HepG2 (cell line): ENCODE data around the gene MACROD2. TPM values are rescaled to one million over a fixed set of nuclear protein-coding genes. Genes with fewer than 3 reads are reported as not detected.

ENCODE experiments used
- ARHGAP35 ChIP-seq: sonication (generic); formaldehyde crosslinking; IDR thresholded peaks from 2 replicates; pipeline ENCODE4 v1.9.0; 2022; ENCODE audit warnings: mild to moderate bottlenecking, inconsistent platforms, moderate library complexity, missing genetic modification reagents, borderline replicate concordance
- ARID5B ChIP-seq: IDR thresholded peaks from 2 replicates; pipeline ENCODE4 v1.4.0; 2020; ENCODE audit warnings: mild to moderate bottlenecking, missing genetic modification reagents
- ATF7 ChIP-seq, 2 experiments: fragments of 450-650 bp in 1 of 2; sonication (generic) in 1 of 2; formaldehyde crosslinking in 1 of 2; IDR thresholded peaks; 2 replicates each; pipeline versions ENCODE4 v1.4.0 to v1.6.1; 2016 to 2020; ENCODE audit warnings: antibody characterized with exemption in 1 of 2, mild to moderate bottlenecking in 1 of 2, missing genetic modification reagents in 1 of 2
- FOXA3 ChIP-seq: IDR thresholded peaks from 2 replicates; pipeline ENCODE4 v1.6.1; 2016; ENCODE audit warnings: missing genetic modification reagents, missing compliant biosample characterization
- HBP1 ChIP-seq: IDR thresholded peaks from 2 replicates; pipeline ENCODE4 v1.6.1; 2016; ENCODE audit warnings: low read depth, control low read depth
- HMG20B ChIP-seq: conservative IDR thresholded peaks from 2 replicates; pipeline ENCODE4 v1.6.1; 2016; ENCODE audit warnings: missing genetic modification reagents, missing compliant biosample characterization
- HNF4G ChIP-seq, 2 experiments: sonication (generic) in 1 of 2; formaldehyde crosslinking in 1 of 2; IDR thresholded peaks; 2 replicates each; pipeline versions ENCODE4 v1.4.0 to v1.6.1; 2011 to 2020; ENCODE audit warnings: borderline replicate concordance in 2 of 2, low read depth in 2 of 2, mild to moderate bottlenecking in 2 of 2, low read length in 1 of 2, missing genetic modification reagents in 1 of 2, moderate library complexity in 1 of 2
- MBNL3 ChIP-seq: fragments of 250-450 bp; sonication (Bioruptor Pico); conservative IDR thresholded peaks from 2 replicates; pipeline ENCODE4 v1.8.0; 2022; ENCODE audit warnings: mild to moderate bottlenecking, inconsistent platforms
- RAD51 ChIP-seq: fragments of 450-650 bp; IDR thresholded peaks from 2 replicates; pipeline ENCODE4 v1.6.1; 2016; ENCODE audit warnings: borderline replicate concordance
- REST ChIP-seq, 2 experiments: IDR thresholded peaks; 2 replicates each; pipeline ENCODE4 v1.6.1; 2011 to 2012; ENCODE audit warnings: low read length in 2 of 2, borderline replicate concordance in 1 of 2, low read depth in 1 of 2, mild to moderate bottlenecking in 1 of 2, moderate library complexity in 1 of 2
- TCF7 ChIP-seq: sonication (generic); IDR thresholded peaks from 2 replicates; pipeline ENCODE4 v1.6.1; 2016; ENCODE audit warnings: antibody characterized with exemption, low read depth
- ZNF326 ChIP-seq: sonication (generic); formaldehyde crosslinking; IDR thresholded peaks from 2 replicates; pipeline ENCODE4 v1.4.0; 2020; ENCODE audit warnings: missing genetic modification reagents, borderline replicate concordance
- ZNF710 ChIP-seq: sonication (generic); formaldehyde crosslinking; IDR thresholded peaks from 2 replicates; pipeline ENCODE4 v1.5.0; 2020; ENCODE audit warnings: mild to moderate bottlenecking, missing genetic modification reagents, borderline replicate concordance
- ZNF879 ChIP-seq: sonication (generic); formaldehyde crosslinking; IDR thresholded peaks from 2 replicates; pipeline ENCODE4 v1.8.1; 2023; ENCODE audit warnings: missing genetic modification reagents
- polyA plus RNA-seq, 8 experiments: library from polyadenylated mRNA; depleted of rRNA in 3 of 8; stranded (reverse) in 7 of 8; unstranded in 1 of 8; fragments of >200 nt; fragmentation: Illumina TruSeq in 4 of 8; extraction: Trizol in 4 of 8; gene quantifications; 2 replicates each; pipeline versions ENCODE4 v1.2.1 to v1.2.3, GENCODE V29; 2011 to 2016; ENCODE audit warnings: low read depth in 4 of 8, missing spikeins in 1 of 8, mixed read lengths in 1 of 8; ENCODE audit not compliant: insufficient read depth in 1 of 8
- total RNA-seq, 5 experiments: library from RNA; depleted of rRNA; stranded (reverse); fragments of >200 nt; fragmentation: Illumina TruSeq; extraction: Trizol; gene quantifications; 2 replicates each; pipeline ENCODE4 v1.2.3, GENCODE V29; 2016; ENCODE audit warnings: low read depth in 1 of 5

MACROD2 gene
- total and polyA plus RNA-seq, 2 of the 13 experiments (the other 11 are each of a cell fraction or from before 2014, with no cell fraction given), result 0.13 to 0.51 TPM

GRCh38 chr20:16098890-16099639, 2103.7 kb downstream of the MACROD2 start (continued):
- peak; percentile 94 for TF ChIP-seq ARID5B (CRISPR knock-in tag)
- TF ChIP-seq HNF4G (IDR thresholded peaks at IDR 0.05; ENCODE audit: borderline replicate concordance, low read depth, low read length), result peak; percentile 65; the same call in 1 of the 2 replicates
- no peak for TF ChIP-seq HNF4G (CRISPR knock-in tag; IDR thresholded peaks at IDR 0.05; ENCODE audit: borderline replicate concordance, low read depth)
- no peak for TF ChIP-seq ZNF879 (CRISPR knock-in tag)
- peak; percentile 34; the same call in 1 of the 2 replicates for TF ChIP-seq ZNF710 (CRISPR knock-in tag)
- TF ChIP-seq RAD51, result no peak
- no peak for TF ChIP-seq ZNF326 (CRISPR knock-in tag)
- TF ChIP-seq ATF7 (IDR thresholded peaks at IDR 0.05), result no peak
- TF ChIP-seq ATF7 (CRISPR knock-in tag; IDR thresholded peaks at IDR 0.05), result no peak
- TF ChIP-seq HBP1, result no peak
- TF ChIP-seq FOXA3 (CRISPR knock-in tag), result peak; percentile 80
- TF ChIP-seq HMG20B, result no peak
- TF ChIP-seq ARHGAP35 (CRISPR knock-in tag), result no peak
- TF ChIP-seq REST (IDR thresholded peaks at IDR 0.05; ENCODE audit: borderline replicate concordance in 1 of 2, low read depth in 1 of 2, low read length in 2 of 2), result peak in 1 of 2 experiments; percentile 49; a peak in 1 of 4 replicates
- TF ChIP-seq TCF7, result peak; percentile 81
- TF ChIP-seq MBNL3 (CRISPR knock-in tag), result no peak
